Common myeloid progenitor, CD34-positive (primary cell): ENCODE data around the gene MICAL3.

Source experiments
- CTCF ChIA-PET: fragments of 350-600 bp; sonication (Branson Sonifier 250); formaldehyde crosslinking; loops from one replicate; lab custom pipeline; 2021; ENCODE audit warnings: antibody characterized with exemption; lab: Charles Lee
- POLR2A ChIA-PET: fragments of 350-600 bp; sonication (Branson Sonifier 250); formaldehyde crosslinking; loops from one replicate; lab custom pipeline; 2021; ENCODE audit warnings: antibody characterized with exemption; lab: Charles Lee
- DNase-seq, 3 donors: peaks; one replicate each; pipeline versions ENCODE4 v3.0.0 to v3.0.0-alpha.2; 2013
- H3K27ac ChIP-seq, 2 experiments: 1 replicate in 1 of 2; 2 replicates in 1 of 2; pipeline ENCODE4 v1.7.0; 2013; ENCODE audit warnings: inconsistent platforms in 2 of 2, low read length in 2 of 2, mild to moderate bottlenecking in 2 of 2, low read depth in 1 of 2, moderate library complexity in 1 of 2; ENCODE audit not compliant: severe bottlenecking in 2 of 2, insufficient read depth in 1 of 2, poor library complexity in 1 of 2
- H3K27me3 ChIP-seq, 5 experiments: replicated peaks in 2 of 5; 1 replicate in 3 of 5; 2 replicates in 2 of 5; pipeline versions ENCODE4 v1.6.1 to v1.7.0; 2013; ENCODE audit warnings: low read length in 4 of 5, mild to moderate bottlenecking in 2 of 5, moderate library complexity in 2 of 5, inconsistent platforms in 1 of 5; ENCODE audit not compliant: insufficient read depth in 5 of 5, control insufficient read depth in 4 of 5
- H3K36me3 ChIP-seq, 4 experiments: 1 replicate in 2 of 4; 2 replicates in 2 of 4; pipeline versions ENCODE4 v1.6.1 to v1.7.0; 2013; ENCODE audit warnings: low read length in 3 of 4, control low read depth in 1 of 4, mild to moderate bottlenecking in 1 of 4; ENCODE audit not compliant: control insufficient read depth in 4 of 4, insufficient read depth in 4 of 4
- H3K4me1 ChIP-seq, 4 experiments: 1 replicate in 3 of 4; 2 replicates in 1 of 4; pipeline versions ENCODE4 v1.6.1 to v1.7.1; 2013; ENCODE audit warnings: low read length in 3 of 4, mild to moderate bottlenecking in 3 of 4, control low read depth in 1 of 4, inconsistent platforms in 1 of 4, moderate library complexity in 1 of 4; ENCODE audit not compliant: control insufficient read depth in 4 of 4, insufficient read depth in 4 of 4; ENCODE audit errors: control extremely low read depth in 1 of 4
- H3K4me3 ChIP-seq, 7 experiments: 1 replicate in 4 of 7; 2 replicates in 3 of 7; pipeline versions ENCODE4 v1.5.1 to v1.7.0; 2013; ENCODE audit warnings: mild to moderate bottlenecking in 7 of 7, low read length in 6 of 7, moderate library complexity in 6 of 7, inconsistent platforms in 2 of 7, low read depth in 2 of 7, control low read depth in 1 of 7; ENCODE audit not compliant: insufficient read depth in 4 of 7, control insufficient read depth in 1 of 7; ENCODE audit errors: extremely low read depth in 1 of 7
- H3K9me3 ChIP-seq, 5 experiments: 1 replicate in 4 of 5; 2 replicates in 1 of 5; pipeline versions ENCODE4 v1.6.1 to v1.7.1; 2013; ENCODE audit warnings: low read length in 4 of 5, mild to moderate bottlenecking in 2 of 5, inconsistent platforms in 1 of 5, low read depth in 1 of 5, moderate library complexity in 1 of 5; ENCODE audit not compliant: control insufficient read depth in 4 of 5, insufficient read depth in 2 of 5; ENCODE audit errors: control extremely low read depth in 1 of 5
- WGBS: methylation state at CpG from one replicate; pipeline ENCODE4 v1.1.5; 2013; ENCODE audit not compliant: insufficient coverage; 5-methylcytosine and 5-hydroxymethylcytosine counted together

MICAL3 gene

DNA sequence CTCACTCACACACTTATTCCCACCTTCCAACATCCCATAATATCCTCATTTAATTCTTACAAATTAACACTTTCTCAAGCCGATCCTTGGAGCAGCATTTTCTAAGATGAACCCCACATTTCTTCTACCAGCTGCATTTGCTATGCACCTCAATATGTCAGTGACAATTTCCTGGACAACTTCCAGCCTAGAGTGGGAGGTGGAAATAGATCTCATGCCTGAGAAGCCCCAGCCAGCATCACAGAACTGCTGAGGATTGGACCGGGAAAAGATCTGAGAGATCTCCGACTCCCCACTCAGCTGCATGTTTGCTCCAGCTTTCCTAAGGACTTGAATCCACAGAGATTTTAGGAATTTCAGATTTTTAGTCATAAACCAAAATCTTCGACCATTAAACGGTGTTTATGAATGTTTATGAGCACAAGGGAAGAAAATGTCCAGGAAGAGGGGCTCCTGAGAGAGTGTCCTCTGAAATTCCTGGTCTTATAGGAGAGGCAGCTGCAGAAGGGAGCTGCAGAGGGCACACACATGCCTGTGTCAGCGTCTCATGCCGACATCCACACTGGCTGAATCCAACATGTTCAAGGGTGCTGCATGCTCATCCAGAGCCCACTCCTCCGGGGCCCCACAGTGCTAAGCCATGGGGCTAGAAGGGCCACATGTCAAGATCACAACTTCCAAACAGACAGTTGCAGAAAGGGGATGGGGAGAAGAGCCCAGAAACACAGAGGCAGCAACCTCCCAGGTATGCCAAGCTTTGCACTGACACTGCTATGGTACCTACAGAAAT is 68.6 kb downstream of the MICAL3 start:
- ChIA-PET POLR2A (no interaction called here), CTCF (no interaction called here)
- Histone ChIP-seq H3K4me1 (peaks cover 0 to 5% (median 0%) of the 10 kb centered on the region in 4 experiments), H3K27me3 (no peaks in the 10 kb centered on the region), H3K27ac (no peak overlapping the region), H3K36me3 (no peaks in the 10 kb centered on the region), H3K9me3 (no peaks in the 10 kb centered on the region), H3K4me3 (no peak overlapping the region)
- DNase-seq: no peak
- 96% methylated on average over 8 of the region's 8 CpGs for WGBS

DNA sequence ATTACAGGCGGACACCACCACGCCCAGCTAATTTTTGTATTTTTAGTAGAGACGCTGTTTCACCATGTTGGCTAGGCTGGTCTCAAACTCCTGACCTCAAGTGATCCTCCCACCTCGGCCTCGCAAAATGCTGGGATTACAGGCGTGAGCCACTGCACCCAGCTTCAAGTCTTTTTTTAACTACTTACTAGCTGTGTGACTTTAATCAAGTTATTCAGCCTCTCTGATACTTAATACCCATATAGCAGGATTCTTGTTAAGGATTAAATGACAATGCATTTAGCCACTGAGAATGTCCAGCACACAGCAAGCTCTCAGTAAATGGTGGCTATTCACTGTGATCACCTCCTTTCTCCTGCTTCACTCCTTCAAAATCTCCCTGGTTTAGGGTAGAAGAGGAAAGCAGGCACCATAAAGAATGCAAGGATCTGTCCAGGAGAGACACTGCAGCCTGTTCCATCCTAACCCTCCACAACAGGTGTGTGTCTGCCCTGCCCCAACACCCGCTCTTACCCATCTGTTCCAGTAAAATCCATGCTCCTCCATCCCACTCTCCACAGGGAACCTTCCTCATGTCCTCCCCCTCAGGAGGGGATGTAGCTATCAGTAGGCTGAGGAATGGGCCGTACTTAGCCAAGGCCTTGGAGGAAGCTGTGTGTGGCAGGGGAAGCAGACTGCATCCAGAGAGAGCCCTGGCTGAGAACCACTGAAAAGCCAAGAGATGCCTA is 69.3 kb downstream of the MICAL3 start:
- Histone ChIP-seq H3K36me3 (no peaks in the 10 kb centered on the region), H3K27ac (no peak overlapping the region), H3K27me3 (no peaks in the 10 kb centered on the region), H3K9me3 (no peaks in the 10 kb centered on the region), H3K4me1 (peaks cover 0 to 5% (median 0%) of the 10 kb centered on the region in 4 experiments), H3K4me3 (no peak overlapping the region)
- 99% methylated on average over 7 of the region's 8 CpGs for WGBS
- no peak for DNase-seq
- ChIA-PET POLR2A (no interaction called here), CTCF (interaction anchor here (0.9 kb wide), 1 partner anchor 125 kb away, joined by 3 read pairs; no protein-coding TSS in a partner anchor)

DNA sequence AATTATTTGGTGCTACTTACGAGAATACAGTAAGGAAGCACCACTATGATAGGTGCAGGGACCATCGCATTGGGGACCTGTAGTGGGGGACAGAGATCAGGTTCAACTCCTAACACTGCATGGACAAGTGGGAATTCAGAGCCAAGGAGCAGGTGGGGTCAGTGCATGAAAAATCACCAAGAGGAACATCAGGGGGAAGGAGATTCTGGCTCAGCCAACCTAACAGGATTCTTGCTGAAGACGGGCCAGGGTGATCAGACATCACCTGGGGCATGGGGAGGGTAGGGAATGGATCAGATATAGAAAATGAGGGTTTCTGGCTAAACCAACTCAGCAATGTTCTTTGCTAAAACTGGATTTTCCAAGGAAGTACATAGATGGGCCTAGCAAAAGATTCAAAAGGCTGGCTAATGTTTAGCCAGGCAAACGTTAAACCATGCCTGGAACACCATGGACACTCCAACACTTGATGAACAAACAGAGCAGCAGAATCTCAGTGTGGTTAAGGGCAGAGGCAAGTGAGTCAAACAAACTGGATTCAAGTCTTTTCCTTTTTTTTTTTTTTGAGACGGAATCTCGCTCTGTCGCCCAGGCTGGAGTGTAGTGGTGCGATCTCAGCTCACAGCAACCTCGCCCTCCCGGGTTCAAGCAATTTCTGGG is 70.0 kb downstream of the MICAL3 start:
- Histone ChIP-seq H3K4me3 (no peak overlapping the region), H3K27me3 (no peaks in the 10 kb centered on the region), H3K4me1 (peaks cover 0 to 5% (median 0%) of the 10 kb centered on the region in 4 experiments), H3K9me3 (no peaks in the 10 kb centered on the region), H3K36me3 (no peaks in the 10 kb centered on the region), H3K27ac (no peak overlapping the region)
- ChIA-PET CTCF (interaction anchor here (0.9 kb wide), 1 partner anchor 124 kb away, joined by 3 read pairs; no protein-coding TSS in a partner anchor), POLR2A (no interaction called here)
- WGBS: 98% methylated on average over 8 of the region's 10 CpGs
- DNase-seq: no peak

DNA sequence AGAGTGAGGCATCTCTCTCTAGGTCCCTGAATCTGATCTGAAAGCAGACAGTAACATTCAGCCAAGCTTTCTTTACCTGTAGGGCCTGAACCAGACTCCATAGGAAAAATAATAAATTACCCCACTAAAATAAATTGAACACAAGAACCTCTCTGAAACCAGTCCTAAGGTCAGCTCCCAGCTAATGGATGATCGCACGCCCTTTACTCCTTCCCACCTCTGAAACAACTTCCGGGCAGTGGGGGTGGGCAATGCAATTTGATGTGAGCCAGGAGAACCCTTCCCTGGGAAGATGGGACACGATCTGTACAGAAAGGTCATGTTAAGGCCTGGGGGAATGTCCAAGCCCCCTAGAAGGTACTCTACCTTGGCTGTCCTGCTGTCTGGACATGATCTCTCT is 71.2 kb downstream of the MICAL3 start:
- Histone ChIP-seq H3K27ac (no peak overlapping the region), H3K27me3 (no peaks in the 10 kb centered on the region), H3K36me3 (no peaks in the 10 kb centered on the region), H3K4me1 (peaks cover 0 to 5% (median 0%) of the 10 kb centered on the region in 4 experiments), H3K4me3 (no peak overlapping the region), H3K9me3 (no peaks in the 10 kb centered on the region)
- CTCF ChIA-PET: interaction anchor here (0.6 to 1.3 kb wide), 2 partner anchors 8 to 123 kb away, joined by 3 read pairs; no protein-coding TSS in a partner anchor
- 100% methylated on average over 4 of the region's 4 CpGs for WGBS
- POLR2A ChIA-PET: no interaction called here
- no peak for DNase-seq

DNA sequence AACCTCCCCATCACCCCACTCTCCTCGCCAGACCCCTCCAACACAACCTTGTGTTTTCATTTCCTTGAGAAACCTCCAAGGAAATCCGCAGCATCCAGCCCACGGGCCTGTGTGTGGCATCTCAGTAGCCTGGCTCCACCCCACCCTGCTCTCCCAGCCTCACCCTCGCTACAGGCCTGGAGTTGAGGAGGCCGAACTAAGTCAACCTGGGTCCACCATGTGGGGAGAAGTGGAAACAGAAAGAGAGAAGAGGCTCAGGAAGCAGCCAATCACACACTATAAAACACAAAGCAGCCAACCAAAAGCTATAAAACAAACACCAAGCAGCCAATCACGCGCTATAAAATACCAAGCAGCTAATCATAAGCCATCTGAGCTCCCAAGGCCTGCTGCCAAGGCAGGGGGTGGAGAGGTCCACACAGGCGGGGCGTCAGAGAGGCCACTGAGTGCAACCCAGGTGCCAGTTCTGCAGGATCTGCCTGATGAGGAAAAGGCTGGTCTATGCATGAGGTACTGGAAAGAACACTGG is 72.0 kb downstream of the MICAL3 start:
- no peaks in the 10 kb centered on the region for H3K9me3 ChIP-seq
- DNase-seq: peak in 2 of 3 donors; percentile 4 to 6
- H3K27ac ChIP-seq: no peak overlapping the region
- WGBS: 96% methylated on average over 4 of the region's 9 CpGs
- H3K4me1 ChIP-seq: peaks cover 0 to 5% (median 0%) of the 10 kb centered on the region in 4 experiments
- no peak overlapping the region for H3K4me3 ChIP-seq
- POLR2A ChIA-PET: no interaction called here
- no peaks in the 10 kb centered on the region for H3K27me3 ChIP-seq
- no peaks in the 10 kb centered on the region for H3K36me3 ChIP-seq
- CTCF ChIA-PET: interaction anchor here (0.6 to 1.3 kb wide), 2 partner anchors 8 to 122 kb away, joined by 3 read pairs; no protein-coding TSS in a partner anchor

DNA sequence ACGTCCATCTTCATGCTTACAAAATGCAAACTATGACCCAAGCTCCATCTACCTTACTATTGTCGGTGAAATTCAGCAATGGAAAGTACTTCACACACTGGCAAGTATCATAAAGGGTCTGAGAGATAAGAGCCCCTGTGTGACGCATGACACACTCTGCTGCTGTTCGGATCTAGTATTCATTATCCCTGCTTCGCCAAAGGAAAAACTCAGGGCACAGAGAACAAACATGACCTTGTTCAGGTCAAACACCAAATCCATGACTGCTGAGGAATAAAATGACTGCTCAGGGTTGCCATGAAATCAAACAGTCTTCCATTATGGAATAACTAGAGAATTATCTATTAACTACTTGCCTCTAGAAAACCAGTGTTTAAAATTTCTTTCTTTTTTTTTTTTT is 73.0 kb downstream of the MICAL3 start:
- no peak for DNase-seq
- Histone ChIP-seq H3K9me3 (no peaks in the 10 kb centered on the region), H3K4me1 (peaks cover 0 to 5% (median 2%) of the 10 kb centered on the region in 4 experiments), H3K27me3 (no peaks in the 10 kb centered on the region), H3K27ac (no peak overlapping the region), H3K4me3 (no peak overlapping the region), H3K36me3 (no peaks in the 10 kb centered on the region)
- ChIA-PET CTCF (no interaction called here), POLR2A (no interaction called here)
- WGBS: 100% methylated on average over 4 of the region's 5 CpGs
